Activated CD4-positive, alpha-beta memory T cell treated with anti-CD3 and anti-CD28 coated beads, Interleukin-2, amount 10 ng/mL, durations not matched to agents 7 days and 5 days (primary cell): ENCODE data around the gene SGK2. TPM values are rescaled to one million over a fixed set of nuclear protein-coding genes. Genes with fewer than 3 reads are reported as not detected.

Experiments used
- CTCF ChIA-PET: fragments of 350-600 bp; sonication (Branson Sonifier 250); formaldehyde crosslinking; loops from one replicate; lab custom pipeline; 2021; ENCODE audit warnings: antibody characterized with exemption, inconsistent platforms; lab: Charles Lee
- POLR2A ChIA-PET: fragments of 350-600 bp; sonication (Branson Sonifier 250); formaldehyde crosslinking; loops from one replicate; lab custom pipeline; 2021; ENCODE audit warnings: antibody characterized with exemption; lab: Charles Lee
- DNase-seq: peaks from one replicate; pipeline ENCODE4 v3.0.0-alpha.2; 2020
- H3K27ac Mint-ChIP-seq: one replicate; pipeline ENCODE4 v1.8.0; 2021; ENCODE audit warnings: mild to moderate bottlenecking, mixed read lengths
- H3K27me3 Mint-ChIP-seq: one replicate; pipeline ENCODE4 v1.8.0; 2021; ENCODE audit warnings: mixed read lengths
- H3K36me3 Mint-ChIP-seq: one replicate; pipeline ENCODE4 v1.8.0; 2021; ENCODE audit warnings: low read depth, mixed read lengths
- H3K4me1 Mint-ChIP-seq: one replicate; pipeline ENCODE4 v1.8.0; 2021; ENCODE audit warnings: mixed read lengths
- H3K4me3 Mint-ChIP-seq: one replicate; pipeline ENCODE4 v1.8.0; 2021; ENCODE audit warnings: mild to moderate bottlenecking, mixed read lengths
- H3K9me3 Mint-ChIP-seq: one replicate; pipeline ENCODE4 v1.8.0; 2021; ENCODE audit warnings: mixed read lengths
- total RNA-seq, 2 experiments: library from RNA; stranded (reverse); gene quantifications; one replicate each; pipeline ENCODE4 v1.2.3, GENCODE V29; 2021

SGK2 gene
- total RNA-seq, 2 experiments from 2014 or later: 0.53 TPM; not detected in 1

- Mint-ChIP-seq H3K27me3 (peaks cover 2% of the 10 kb centered on the region), H3K4me1 (no peaks in the 10 kb centered on the region), H3K4me3 (no peak overlapping the region), H3K36me3 (no peaks in the 10 kb centered on the region), H3K27ac (no peak overlapping the region), H3K9me3 (no peaks in the 10 kb centered on the region)
- POLR2A ChIA-PET: no interaction called here
- no peak for DNase-seq
- CTCF ChIA-PET: no interaction called here
Observed at GRCh38 chr20:43554369-43554768, 4.5 kb upstream of the SGK2 start.

GRCh38 chr20:43559147-43559987 is 540 bp downstream of the SGK2 start:
- Mint-ChIP-seq H3K36me3 (no peaks in the 10 kb centered on the region), H3K27ac (no peak overlapping the region), H3K9me3 (no peaks in the 10 kb centered on the region), H3K4me3 (no peak overlapping the region), H3K4me1 (no peaks in the 10 kb centered on the region), H3K27me3 (no peaks in the 10 kb centered on the region)
- POLR2A ChIA-PET: no interaction called here
- DNase-seq: no peak
- CTCF ChIA-PET: interaction anchor here (1.4 to 1.8 kb wide), 2 partner anchors 19 to 21 kb away, joined by 4 to 5 read pairs; no protein-coding TSS in a partner anchor

DNA sequence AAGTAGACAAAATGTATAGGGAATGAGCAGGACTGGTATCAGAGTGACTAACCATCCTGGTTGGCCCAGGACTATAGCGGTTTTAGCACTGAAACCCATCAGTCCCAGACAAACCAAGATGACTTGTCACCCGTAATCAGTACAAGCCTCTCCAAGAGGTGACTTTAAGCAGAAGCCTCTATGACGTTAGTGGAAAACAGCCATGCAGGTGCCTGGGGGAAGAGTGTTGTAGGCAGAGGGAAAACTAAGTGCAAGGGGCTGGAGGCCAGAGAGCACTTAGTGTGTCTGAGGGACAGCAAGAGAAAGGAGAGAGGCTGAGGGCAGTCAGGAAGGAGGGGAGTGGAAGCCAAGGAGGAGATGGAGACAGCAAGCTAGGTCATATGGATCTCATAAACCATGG is 2.1 kb downstream of the SGK2 start:
- Mint-ChIP-seq H3K36me3 (no peaks in the 10 kb centered on the region), H3K27ac (no peak overlapping the region), H3K4me1 (no peaks in the 10 kb centered on the region), H3K4me3 (no peak overlapping the region), H3K27me3 (no peaks in the 10 kb centered on the region), H3K9me3 (no peaks in the 10 kb centered on the region)
- ChIA-PET CTCF (interaction anchor here (1.8 kb wide), 1 partner anchor 22 kb away, joined by 4 read pairs; no protein-coding TSS in a partner anchor), POLR2A (no interaction called here)
- DNase-seq: no peak

- POLR2A ChIA-PET: no interaction called here
- H3K36me3 Mint-ChIP-seq: no peaks in the 10 kb centered on the region
Observed at GRCh38 chr20:43563429-43563828, 4.6 kb downstream of the SGK2 start.

DNA sequence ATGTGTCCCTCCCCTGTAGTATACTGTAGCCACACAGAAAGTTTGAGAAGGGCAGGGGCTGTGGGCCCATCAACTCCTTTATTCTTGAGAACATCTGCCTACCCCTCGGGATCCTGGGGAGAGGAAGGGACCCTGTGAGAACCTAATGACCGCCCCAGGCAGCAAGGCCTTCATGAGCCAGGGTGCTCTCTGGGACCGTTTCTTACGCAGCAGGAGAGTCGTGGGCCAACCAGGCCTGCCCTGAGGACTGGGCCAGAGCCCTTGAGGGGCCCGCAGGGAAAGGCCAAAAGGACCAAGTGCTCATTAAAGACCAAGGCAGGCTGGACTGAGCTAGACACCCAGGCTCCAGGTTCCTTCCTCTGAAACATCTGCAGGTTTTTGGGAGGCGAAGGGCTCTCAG is 5.2 kb downstream of the SGK2 start:
- Mint-ChIP-seq H3K9me3 (no peaks in the 10 kb centered on the region), H3K36me3 (no peaks in the 10 kb centered on the region), H3K27me3 (no peaks in the 10 kb centered on the region), H3K4me1 (no peaks in the 10 kb centered on the region), H3K27ac (no peak overlapping the region), H3K4me3 (no peak overlapping the region)
- CTCF ChIA-PET: no interaction called here
- DNase-seq: no peak
- POLR2A ChIA-PET: no interaction called here

More at GRCh38 chr20:43563429-43563828, 4.6 kb downstream of the SGK2 start:
- DNase-seq: no peak
- H3K27ac Mint-ChIP-seq: no peak overlapping the region
- no peaks in the 10 kb centered on the region for H3K9me3 Mint-ChIP-seq
- H3K4me3 Mint-ChIP-seq: no peak overlapping the region
- no peaks in the 10 kb centered on the region for H3K4me1 Mint-ChIP-seq
- no peaks in the 10 kb centered on the region for H3K27me3 Mint-ChIP-seq
- CTCF ChIA-PET: no interaction called here

- Mint-ChIP-seq H3K27me3 (no peaks in the 10 kb centered on the region), H3K27ac (no peak overlapping the region), H3K4me3 (no peak overlapping the region), H3K36me3 (no peaks in the 10 kb centered on the region), H3K9me3 (no peaks in the 10 kb centered on the region), H3K4me1 (no peaks in the 10 kb centered on the region)
- ChIA-PET CTCF (no interaction called here), POLR2A (no interaction called here)
- no peak for DNase-seq
Observed at GRCh38 chr20:43564455-43564854, 5.6 kb downstream of the SGK2 start.

DNA sequence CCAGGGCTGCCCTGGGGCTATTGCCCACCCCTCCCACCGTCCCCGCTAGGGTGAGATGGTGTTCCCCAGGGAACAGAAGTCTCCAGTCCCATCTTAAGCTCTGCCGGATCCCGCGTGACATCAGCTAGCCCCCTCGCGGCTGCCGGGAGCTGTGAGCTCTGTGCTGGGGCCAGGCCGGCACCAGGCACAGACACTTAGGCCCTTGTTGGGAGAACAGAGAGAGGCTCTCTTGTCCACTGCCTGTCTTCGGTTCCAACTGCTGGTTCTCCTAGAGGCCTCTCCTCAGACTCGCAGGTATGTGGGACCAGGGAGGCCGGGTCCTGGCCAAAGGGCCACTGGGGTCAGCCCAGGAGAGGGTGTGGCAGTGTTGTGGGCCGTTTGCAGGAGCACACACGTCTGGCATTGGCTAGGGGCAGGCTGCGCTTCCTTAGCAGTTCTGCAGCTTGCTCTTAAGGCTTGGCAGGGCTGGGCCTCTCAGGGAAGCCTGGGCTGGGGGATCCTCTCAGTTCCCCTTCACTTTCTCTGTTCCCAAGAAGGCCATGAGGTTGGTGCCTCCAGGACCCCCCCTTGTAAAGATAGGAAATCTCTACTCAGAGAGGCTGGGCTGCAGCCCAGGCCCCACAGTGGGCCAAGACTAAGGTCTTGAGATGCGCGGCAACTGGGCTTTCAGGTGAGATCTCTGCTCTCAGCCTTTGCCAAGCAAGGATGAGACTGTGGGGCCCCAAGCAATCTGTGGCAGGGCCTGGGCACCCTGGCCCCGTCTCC is 6.3 kb downstream of the SGK2 start:
- Mint-ChIP-seq H3K27ac (no peak overlapping the region), H3K27me3 (no peaks in the 10 kb centered on the region), H3K9me3 (no peaks in the 10 kb centered on the region), H3K4me1 (no peaks in the 10 kb centered on the region), H3K36me3 (no peaks in the 10 kb centered on the region), H3K4me3 (no peak overlapping the region)
- DNase-seq: no peak
- ChIA-PET CTCF (no interaction called here), POLR2A (no interaction called here)

DNA sequence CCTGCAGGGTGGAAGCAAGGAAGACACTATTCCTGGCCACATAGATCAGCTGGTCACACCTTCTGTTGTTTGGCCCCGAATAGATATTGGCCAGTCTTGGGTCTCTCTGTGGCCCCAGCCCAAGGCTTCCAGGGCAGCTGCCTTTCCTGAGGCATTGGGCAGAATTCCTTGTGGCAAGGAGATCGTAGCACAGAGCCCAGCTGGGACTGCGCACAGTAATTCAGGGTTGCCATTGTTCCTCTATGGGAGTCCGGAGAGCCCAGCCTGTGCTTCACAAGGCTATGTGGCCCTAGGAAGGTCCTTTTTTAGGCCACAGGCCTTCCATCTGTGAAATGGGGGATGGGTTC is 6.9 kb downstream of the SGK2 start:
- H3K9me3 Mint-ChIP-seq: no peaks in the 10 kb centered on the region
- ChIA-PET POLR2A (no interaction called here), CTCF (no interaction called here)
- DNase-seq: no peak
- H3K36me3 Mint-ChIP-seq: no peaks in the 10 kb centered on the region
- H3K27me3 Mint-ChIP-seq: no peaks in the 10 kb centered on the region
- no peak overlapping the region for H3K4me3 Mint-ChIP-seq
- H3K4me1 Mint-ChIP-seq: no peaks in the 10 kb centered on the region
- H3K27ac Mint-ChIP-seq: no peak overlapping the region

GRCh38 chr20:43567477-43567876 is 8.7 kb downstream of the SGK2 start:
- Mint-ChIP-seq H3K27ac (no peak overlapping the region), H3K4me3 (no peak overlapping the region), H3K27me3 (no peaks in the 10 kb centered on the region), H3K36me3 (no peaks in the 10 kb centered on the region), H3K9me3 (no peaks in the 10 kb centered on the region), H3K4me1 (no peaks in the 10 kb centered on the region)
- no peak for DNase-seq
- CTCF ChIA-PET: no interaction called here
- POLR2A ChIA-PET: no interaction called here

DNA sequence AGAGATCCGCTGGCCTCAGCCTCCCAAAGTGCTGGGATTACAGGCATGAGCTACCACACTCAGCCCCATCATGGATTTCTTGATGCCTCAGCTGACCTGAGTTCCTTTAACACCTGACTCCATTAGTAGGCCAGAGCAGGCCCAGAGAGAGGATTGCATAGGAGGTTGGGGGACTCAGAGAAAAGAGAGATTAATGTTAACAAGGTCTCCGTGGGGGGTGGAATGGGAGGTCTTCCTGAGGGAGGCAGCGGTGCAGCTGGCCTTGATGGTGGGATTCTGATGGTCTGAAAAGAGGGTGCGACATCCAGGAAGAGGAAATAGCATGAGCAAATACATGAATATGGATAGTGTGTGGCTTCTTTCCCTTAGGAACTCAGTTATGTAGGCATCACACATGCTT is 9.9 kb downstream of the SGK2 start:
- H3K4me3 Mint-ChIP-seq: no peak overlapping the region
- H3K4me1 Mint-ChIP-seq: no peaks in the 10 kb centered on the region
- ChIA-PET POLR2A (no interaction called here), CTCF (interaction anchor here (2.7 kb wide), 1 partner anchor 30 kb away, joined by 8 read pairs; no protein-coding TSS in a partner anchor)
- no peaks in the 10 kb centered on the region for H3K9me3 Mint-ChIP-seq
- no peaks in the 10 kb centered on the region for H3K36me3 Mint-ChIP-seq
- H3K27ac Mint-ChIP-seq: no peak overlapping the region
- no peaks in the 10 kb centered on the region for H3K27me3 Mint-ChIP-seq
- no peak for DNase-seq

- Mint-ChIP-seq H3K4me1 (no peaks in the 10 kb centered on the region), H3K4me3 (no peak overlapping the region), H3K27me3 (no peaks in the 10 kb centered on the region), H3K9me3 (no peaks in the 10 kb centered on the region), H3K27ac (no peak overlapping the region), H3K36me3 (no peaks in the 10 kb centered on the region)
- DNase-seq: no peak
- ChIA-PET POLR2A (no interaction called here), CTCF (interaction anchor here (2.7 kb wide), 1 partner anchor 31 kb away, joined by 8 read pairs; no protein-coding TSS in a partner anchor)
Observed at GRCh38 chr20:43569282-43569681, 10.5 kb downstream of the SGK2 start.

DNA sequence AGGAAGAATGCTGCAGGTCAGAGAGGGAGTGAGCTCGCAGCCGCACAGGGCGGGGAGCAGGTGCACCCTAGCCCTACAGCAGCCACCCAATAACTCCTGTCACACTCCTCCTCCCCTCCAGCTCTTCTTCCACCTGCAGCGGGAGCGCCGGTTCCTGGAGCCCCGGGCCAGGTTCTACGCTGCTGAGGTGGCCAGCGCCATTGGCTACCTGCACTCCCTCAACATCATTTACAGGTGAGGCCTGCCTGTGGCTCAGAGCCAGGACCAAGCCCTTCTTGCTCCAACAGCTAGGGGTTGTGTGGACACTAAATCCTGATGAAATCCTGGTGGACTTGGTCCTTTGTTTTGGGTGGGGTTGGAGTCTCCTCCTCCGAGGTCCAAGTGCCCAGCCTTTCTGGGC is 11.7 kb downstream of the SGK2 start:
- Mint-ChIP-seq H3K36me3 (no peaks in the 10 kb centered on the region), H3K27me3 (no peaks in the 10 kb centered on the region), H3K4me1 (no peaks in the 10 kb centered on the region), H3K9me3 (no peaks in the 10 kb centered on the region), H3K27ac (no peak overlapping the region), H3K4me3 (no peak overlapping the region)
- CTCF ChIA-PET: interaction anchor here (2.7 kb wide), 1 partner anchor 32 kb away, joined by 8 read pairs; no protein-coding TSS in a partner anchor
- no peak for DNase-seq
- POLR2A ChIA-PET: no interaction called here

DNA sequence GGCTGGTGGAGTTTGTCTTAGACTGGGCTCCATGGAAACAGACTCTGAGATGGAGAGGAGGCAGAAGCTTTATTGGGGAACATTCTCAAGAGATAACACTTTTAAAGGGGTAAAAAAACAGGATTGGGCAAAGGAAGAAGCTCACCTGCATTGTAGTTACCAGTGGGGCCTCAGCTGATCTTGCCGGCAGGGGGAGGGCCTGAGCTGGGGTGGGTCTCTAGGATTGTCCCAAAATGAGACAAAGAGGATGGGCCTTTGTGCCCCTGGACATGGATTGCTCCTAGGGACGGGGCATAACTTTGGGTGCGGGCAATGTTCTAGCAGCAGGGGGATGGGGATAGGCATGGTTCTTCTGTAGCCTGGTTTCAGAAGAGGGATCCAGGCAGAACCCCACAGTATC is 12.5 kb downstream of the SGK2 start:
- no peak overlapping the region for H3K4me3 Mint-ChIP-seq
- no peaks in the 10 kb centered on the region for H3K27me3 Mint-ChIP-seq
- CTCF ChIA-PET: no interaction called here
- no peak for DNase-seq
- no peaks in the 10 kb centered on the region for H3K4me1 Mint-ChIP-seq
- no peak overlapping the region for H3K27ac Mint-ChIP-seq
- POLR2A ChIA-PET: no interaction called here
- H3K36me3 Mint-ChIP-seq: no peaks in the 10 kb centered on the region
- H3K9me3 Mint-ChIP-seq: no peaks in the 10 kb centered on the region
